SK-N-MC (cell line): ENCODE measurements around the gene WDR37.

Source experiments
- EZH2 ChIP-seq: fragments of 200-600 bp; sonication (generic); IDR thresholded peaks from one replicate; pipeline ENCODE4 v1.6.1; 2017; ENCODE audit warnings: antibody characterized with exemption
- POLR2AphosphoS5 ChIP-seq: IDR thresholded peaks from 2 replicates; pipeline ENCODE4 v1.6.1; 2012; ENCODE audit warnings: mild to moderate bottlenecking, low read depth, low read length, borderline replicate concordance

GRCh38 chr10:1020460-1020859 is 35.7 kb upstream of the WDR37 start:
- no peak for TF ChIP-seq EZH2
- TF ChIP-seq POLR2AphosphoS5, result no peak
